K562 (cell line): ENCODE measurements around the gene TNFRSF6B. TPM values are rescaled to one million over a fixed set of nuclear protein-coding genes. Genes with fewer than 3 reads are reported as not detected.

Experiments
- CREM ChIP-seq: IDR thresholded peaks from 2 replicates; pipeline ENCODE4 v1.6.1; 2014; ENCODE audit warnings: antibody characterized with exemption, low read depth
- EHMT2 ChIP-seq: fragments of 450-650 bp; IDR thresholded peaks from 2 replicates; pipeline ENCODE4 v1.6.1; 2018; ENCODE audit warnings: antibody characterized with exemption
- HIVEP1 ChIP-seq: fragments of 250-450 bp; sonication (Bioruptor Pico); IDR thresholded peaks from 2 replicates; pipeline ENCODE4 v1.4.0; 2020; ENCODE audit warnings: mild to moderate bottlenecking
- IFI16 ChIP-seq: fragments of 250-450 bp; sonication (Bioruptor Pico); IDR thresholded peaks from 2 replicates; pipeline ENCODE4 v2.1.2; 2022; ENCODE audit warnings: mild to moderate bottlenecking, inconsistent platforms
- MEIS2 ChIP-seq: fragments of 450-650 bp; IDR thresholded peaks from 2 replicates; pipeline ENCODE4 v1.6.1; 2014; ENCODE audit warnings: mild to moderate bottlenecking; ENCODE audit not compliant: partially characterized antibody
- NR2C1 ChIP-seq, 2 experiments: fragments of 450-650 bp; IDR thresholded peaks; 2 replicates each; pipeline ENCODE4 v1.6.1; 2017; ENCODE audit warnings: mild to moderate bottlenecking in 2 of 2, antibody characterized with exemption in 1 of 2, inconsistent platforms in 1 of 2, missing compliant biosample characterization in 1 of 2, missing genetic modification characterization in 1 of 2
- RNF2 ChIP-seq: sonication (generic); IDR thresholded peaks from 2 replicates; pipeline ENCODE4 v1.6.1; 2016
- TOE1 ChIP-seq, 2 experiments: fragments of 450-650 bp in 1 of 2; sonication (generic) in 1 of 2; formaldehyde crosslinking in 1 of 2; IDR thresholded peaks; 2 replicates each; pipeline versions ENCODE4 v1.7.1 to v1.8.0; 2016 to 2022; ENCODE audit warnings: borderline replicate concordance in 2 of 2, mild to moderate bottlenecking in 2 of 2, antibody characterized with exemption in 1 of 2, inconsistent platforms in 1 of 2, low read depth in 1 of 2, missing genetic modification reagents in 1 of 2, moderate library complexity in 1 of 2
- ZNF143 ChIP-seq: sonication (generic); formaldehyde crosslinking; IDR thresholded peaks from 2 replicates; pipeline ENCODE4 v1.9.0; 2022; ENCODE audit warnings: mild to moderate bottlenecking, missing genetic modification reagents
- ZNF583 ChIP-seq: fragments of 250-450 bp; sonication (Bioruptor Pico); IDR thresholded peaks from 2 replicates; pipeline ENCODE4 v1.4.0; 2020
- polyA plus RNA-seq, 8 experiments: library from polyadenylated mRNA; depleted of rRNA in 4 of 8; stranded (reverse) in 5 of 8; unstranded in 3 of 8; fragments of >200 nt; fragmentation: Nextera tagmentation in 2 of 8; fragmentation: Illumina TruSeq in 1 of 8; extraction: Ambion mirVana in 2 of 8; extraction: Trizol in 1 of 8; gene quantifications; 2 replicates each; pipeline versions ENCODE4 v1.2.1 to v1.2.3, GENCODE V29; 2011 to 2014; ENCODE audit warnings: inconsistent platforms in 1 of 8, missing spikeins in 1 of 8
- total RNA-seq, 7 experiments: library from RNA; depleted of rRNA in 6 of 7; stranded (reverse); fragments of >200 nt in 6 of 7; fragmentation: Illumina TruSeq in 2 of 7; extraction: Trizol in 2 of 7; gene quantifications; 2 replicates each; pipeline versions ENCODE4 v1.2.1 to v1.2.3, GENCODE V29; 2011 to 2021; ENCODE audit warnings: low replicate concordance in 1 of 7
- TF ChIP-seq, protein P1 (sequence below): fragments of 450-650 bp; IDR thresholded peaks from 2 replicates; pipeline ENCODE4 v1.6.1; 2016; ENCODE audit warnings: low read depth, mild to moderate bottlenecking, moderate library complexity
- TF ChIP-seq, protein P2 (sequence below): fragments of 450-650 bp; formaldehyde crosslinking; IDR thresholded peaks from 2 replicates; pipeline ENCODE4 v1.4.0; 2022; ENCODE audit warnings: mild to moderate bottlenecking, moderate library complexity
- TF ChIP-seq, protein P3 (sequence below): fragments of 450-650 bp; IDR thresholded peaks from 2 replicates; pipeline ENCODE4 v1.6.1; 2017; ENCODE audit warnings: antibody characterized with exemption
- TF ChIP-seq, protein P4 (sequence below), 2 experiments: fragments of 450-650 bp in 1 of 2; sonication (generic) in 1 of 2; formaldehyde crosslinking in 1 of 2; IDR thresholded peaks; 2 replicates each; pipeline versions ENCODE4 v1.7.1 to v1.9.0; 2016 to 2022; ENCODE audit warnings: inconsistent platforms in 1 of 2, mild to moderate bottlenecking in 1 of 2, missing genetic modification reagents in 1 of 2

TNFRSF6B gene
- total and polyA plus RNA-seq, 9 of the 15 experiments (the other 6 are each of a cell fraction or from before 2014, with no cell fraction given), result 0.10 to 3.5 (median 0.32) TPM; not detected in 6

DNA sequence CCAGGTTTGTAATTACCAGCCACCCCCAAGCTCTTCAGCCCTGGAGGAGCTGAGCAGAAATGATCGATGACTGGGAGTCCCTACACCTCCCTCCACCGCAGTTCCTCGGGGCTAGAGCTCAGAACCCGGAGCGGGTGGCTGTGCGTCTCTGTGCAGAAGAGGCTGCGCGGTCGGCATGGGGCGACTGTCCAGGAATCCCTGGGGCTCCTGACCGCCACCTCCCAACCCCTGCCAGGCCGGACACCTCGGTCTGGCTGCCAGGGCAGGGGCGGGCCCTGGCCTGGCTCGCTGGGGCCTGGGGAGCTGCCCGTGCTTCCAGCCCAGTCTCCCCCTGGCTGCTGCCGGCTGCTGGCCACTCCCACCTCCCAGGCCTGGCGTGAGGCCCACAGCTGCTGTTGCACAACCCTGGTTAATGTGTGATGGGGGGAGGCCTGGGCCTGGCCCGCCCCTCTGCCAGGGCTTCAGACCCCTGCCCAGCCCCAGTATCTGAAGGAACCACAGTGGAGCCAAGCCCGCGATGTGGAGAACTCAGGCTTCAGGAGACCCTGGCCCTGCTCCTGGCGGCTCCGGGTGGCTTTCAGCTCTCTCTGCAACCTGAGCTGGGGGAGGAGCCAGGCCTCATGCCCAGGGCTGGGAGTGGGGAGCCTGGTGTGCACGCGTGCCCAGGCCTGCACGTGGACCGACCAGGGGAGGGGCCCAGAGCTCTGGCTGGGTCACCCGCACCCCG, 44.3 kb downstream of the TNFRSF6B start (continued):
- TF ChIP-seq IFI16 (no peak), TOE1 (IDR thresholded peaks at IDR 0.05; ENCODE audit: borderline replicate concordance) (0 out of 2 replicates have a peak, but pooled peaks have one; percentile 30), TOE1 (CRISPR knock-in tag; IDR thresholded peaks at IDR 0.05; ENCODE audit: borderline replicate concordance, low read depth) (no peak), RNF2 (0 out of 2 replicates have a peak, but pooled peaks have one; percentile 22), EHMT2 (no peak), ZNF143 (CRISPR knock-in tag) (no peak), NR2C1 (IDR thresholded peaks at IDR 0.05) (no peak), NR2C1 (tag; IDR thresholded peaks at IDR 0.05) (no peak), CREM (peak; percentile 24; the same call in 1 of the 2 replicates), HIVEP1 (CRISPR knock-in tag) (no peak), MEIS2 (peak; percentile 51), ZNF583 (CRISPR knock-in tag) (no peak)
- TF ChIP-seq, protein P1, sequence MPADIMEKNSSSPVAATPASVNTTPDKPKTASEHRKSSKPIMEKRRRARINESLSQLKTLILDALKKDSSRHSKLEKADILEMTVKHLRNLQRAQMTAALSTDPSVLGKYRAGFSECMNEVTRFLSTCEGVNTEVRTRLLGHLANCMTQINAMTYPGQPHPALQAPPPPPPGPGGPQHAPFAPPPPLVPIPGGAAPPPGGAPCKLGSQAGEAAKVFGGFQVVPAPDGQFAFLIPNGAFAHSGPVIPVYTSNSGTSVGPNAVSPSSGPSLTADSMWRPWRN, result 0 out of 2 replicates have a peak, but pooled peaks have one; percentile 18
- TF ChIP-seq, protein P2, sequence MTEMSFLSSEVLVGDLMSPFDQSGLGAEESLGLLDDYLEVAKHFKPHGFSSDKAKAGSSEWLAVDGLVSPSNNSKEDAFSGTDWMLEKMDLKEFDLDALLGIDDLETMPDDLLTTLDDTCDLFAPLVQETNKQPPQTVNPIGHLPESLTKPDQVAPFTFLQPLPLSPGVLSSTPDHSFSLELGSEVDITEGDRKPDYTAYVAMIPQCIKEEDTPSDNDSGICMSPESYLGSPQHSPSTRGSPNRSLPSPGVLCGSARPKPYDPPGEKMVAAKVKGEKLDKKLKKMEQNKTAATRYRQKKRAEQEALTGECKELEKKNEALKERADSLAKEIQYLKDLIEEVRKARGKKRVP (CRISPR knock-in tag), result no peak
- TF ChIP-seq, protein P3, sequence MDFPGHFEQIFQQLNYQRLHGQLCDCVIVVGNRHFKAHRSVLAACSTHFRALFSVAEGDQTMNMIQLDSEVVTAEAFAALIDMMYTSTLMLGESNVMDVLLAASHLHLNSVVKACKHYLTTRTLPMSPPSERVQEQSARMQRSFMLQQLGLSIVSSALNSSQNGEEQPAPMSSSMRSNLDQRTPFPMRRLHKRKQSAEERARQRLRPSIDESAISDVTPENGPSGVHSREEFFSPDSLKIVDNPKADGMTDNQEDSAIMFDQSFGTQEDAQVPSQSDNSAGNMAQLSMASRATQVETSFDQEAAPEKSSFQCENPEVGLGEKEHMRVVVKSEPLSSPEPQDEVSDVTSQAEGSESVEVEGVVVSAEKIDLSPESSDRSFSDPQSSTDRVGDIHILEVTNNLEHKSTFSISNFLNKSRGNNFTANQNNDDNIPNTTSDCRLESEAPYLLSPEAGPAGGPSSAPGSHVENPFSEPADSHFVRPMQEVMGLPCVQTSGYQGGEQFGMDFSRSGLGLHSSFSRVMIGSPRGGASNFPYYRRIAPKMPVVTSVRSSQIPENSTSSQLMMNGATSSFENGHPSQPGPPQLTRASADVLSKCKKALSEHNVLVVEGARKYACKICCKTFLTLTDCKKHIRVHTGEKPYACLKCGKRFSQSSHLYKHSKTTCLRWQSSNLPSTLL, result no peak
- TF ChIP-seq, protein P4, sequence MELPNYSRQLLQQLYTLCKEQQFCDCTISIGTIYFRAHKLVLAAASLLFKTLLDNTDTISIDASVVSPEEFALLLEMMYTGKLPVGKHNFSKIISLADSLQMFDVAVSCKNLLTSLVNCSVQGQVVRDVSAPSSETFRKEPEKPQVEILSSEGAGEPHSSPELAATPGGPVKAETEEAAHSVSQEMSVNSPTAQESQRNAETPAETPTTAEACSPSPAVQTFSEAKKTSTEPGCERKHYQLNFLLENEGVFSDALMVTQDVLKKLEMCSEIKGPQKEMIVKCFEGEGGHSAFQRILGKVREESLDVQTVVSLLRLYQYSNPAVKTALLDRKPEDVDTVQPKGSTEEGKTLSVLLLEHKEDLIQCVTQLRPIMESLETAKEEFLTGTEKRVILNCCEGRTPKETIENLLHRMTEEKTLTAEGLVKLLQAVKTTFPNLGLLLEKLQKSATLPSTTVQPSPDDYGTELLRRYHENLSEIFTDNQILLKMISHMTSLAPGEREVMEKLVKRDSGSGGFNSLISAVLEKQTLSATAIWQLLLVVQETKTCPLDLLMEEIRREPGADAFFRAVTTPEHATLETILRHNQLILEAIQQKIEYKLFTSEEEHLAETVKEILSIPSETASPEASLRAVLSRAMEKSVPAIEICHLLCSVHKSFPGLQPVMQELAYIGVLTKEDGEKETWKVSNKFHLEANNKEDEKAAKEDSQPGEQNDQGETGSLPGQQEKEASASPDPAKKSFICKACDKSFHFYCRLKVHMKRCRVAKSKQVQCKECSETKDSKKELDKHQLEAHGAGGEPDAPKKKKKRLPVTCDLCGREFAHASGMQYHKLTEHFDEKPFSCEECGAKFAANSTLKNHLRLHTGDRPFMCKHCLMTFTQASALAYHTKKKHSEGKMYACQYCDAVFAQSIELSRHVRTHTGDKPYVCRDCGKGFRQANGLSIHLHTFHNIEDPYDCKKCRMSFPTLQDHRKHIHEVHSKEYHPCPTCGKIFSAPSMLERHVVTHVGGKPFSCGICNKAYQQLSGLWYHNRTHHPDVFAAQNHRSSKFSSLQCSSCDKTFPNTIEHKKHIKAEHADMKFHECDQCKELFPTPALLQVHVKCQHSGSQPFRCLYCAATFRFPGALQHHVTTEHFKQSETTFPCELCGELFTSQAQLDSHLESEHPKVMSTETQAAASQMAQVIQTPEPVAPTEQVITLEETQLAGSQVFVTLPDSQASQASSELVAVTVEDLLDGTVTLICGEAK (IDR thresholded peaks at IDR 0.05), result 0 out of 2 replicates have a peak, but pooled peaks have one; percentile 23
- TF ChIP-seq, protein P4 (CRISPR knock-in tag; IDR thresholded peaks at IDR 0.05), result no peak
